ENCODE measurements around the gene LTF.
A peak's percentile ranks its signal among the peaks of the same experiment; 100 is the strongest.

Gene LTF

GRCh38 chr3:46478341-46478740 is 13.6 kb upstream of the LTF start:
- H3K4me3 ChIP-seq (replicated peaks; ENCODE audit: low read depth, low read length) = no peak overlapping the region
- no peak for DNase-seq (ENCODE audit: low read depth)

GRCh38 chr3:46477756-46478155 is 13.1 kb upstream of the LTF start:
- H3K4me3 ChIP-seq (replicated peaks; ENCODE audit: low read depth, low read length) = no peak overlapping the region
- no peak for TF ChIP-seq CTCF (IDR thresholded peaks at IDR 0.05; ENCODE audit: low read length, missing control alignments)
- DNase-seq (ENCODE audit: low read depth) = no peak

More at GRCh38 chr3:46478341-46478740, 13.6 kb upstream of the LTF start:
- TF ChIP-seq CTCF (IDR thresholded peaks at IDR 0.05; ENCODE audit: low read length, missing control alignments) = no peak

GRCh38 chr3:46477145-46477544 is 12.4 kb upstream of the LTF start:
- no peak overlapping the region for H3K4me3 ChIP-seq (replicated peaks; ENCODE audit: low read depth, low read length)
- no peak for DNase-seq (ENCODE audit: low read depth)
- TF ChIP-seq CTCF (IDR thresholded peaks at IDR 0.05; ENCODE audit: low read length, missing control alignments) = no peak

- H3K4me3 ChIP-seq (replicated peaks; ENCODE audit: low read depth, low read length) = no peak overlapping the region
- DNase-seq (ENCODE audit: low read depth) = no peak
- no peak for TF ChIP-seq CTCF (IDR thresholded peaks at IDR 0.05; ENCODE audit: low read length, missing control alignments)
Measured at GRCh38 chr3:46472736-46473135, 8.0 kb upstream of the LTF start.

DNA sequence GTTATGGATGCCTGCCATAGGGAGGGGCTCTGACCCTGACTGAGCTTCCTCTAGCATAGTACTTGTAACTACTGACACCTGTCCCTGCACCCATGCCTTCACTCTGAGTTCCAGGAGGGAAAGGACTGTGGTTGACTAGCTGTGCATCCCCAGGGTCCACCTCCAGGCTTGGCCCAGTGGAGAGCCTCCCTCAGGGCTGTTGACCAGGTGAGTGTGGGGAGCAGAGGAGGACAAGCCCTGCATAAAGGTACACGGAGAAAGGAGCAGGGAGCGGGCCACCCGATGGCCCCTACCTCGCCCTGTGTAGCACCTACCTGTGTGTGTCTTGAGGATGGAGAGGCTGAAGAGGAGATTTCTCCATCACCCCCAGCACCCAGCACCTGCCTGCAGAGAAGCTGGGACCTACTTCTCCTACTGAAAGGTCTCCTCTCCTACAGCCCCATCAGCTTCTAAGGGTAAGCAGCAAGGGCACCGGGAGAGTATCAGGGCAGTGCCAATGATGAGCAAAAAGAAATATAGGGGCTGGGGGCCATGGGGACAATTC is 6.7 kb upstream of the LTF start:
- no peak overlapping the region for H3K4me3 ChIP-seq (replicated peaks; ENCODE audit: low read depth, low read length)
- no peak for DNase-seq (ENCODE audit: low read depth)
- TF ChIP-seq CTCF (IDR thresholded peaks at IDR 0.05; ENCODE audit: low read length, missing control alignments) = no peak

- no peak for TF ChIP-seq CTCF (IDR thresholded peaks at IDR 0.05; ENCODE audit: low read length, missing control alignments)
- DNase-seq (ENCODE audit: low read depth) = no peak
- H3K4me3 ChIP-seq (replicated peaks; ENCODE audit: low read depth, low read length) = no peak overlapping the region
Measured at GRCh38 chr3:46470831-46471230, 6.1 kb upstream of the LTF start.

- peak; percentile 14 for DNase-seq (ENCODE audit: low read depth)
- TF ChIP-seq CTCF (IDR thresholded peaks at IDR 0.05; ENCODE audit: low read length, missing control alignments) = no peak
- H3K4me3 ChIP-seq (replicated peaks; ENCODE audit: low read depth, low read length) = no peak overlapping the region
Measured at GRCh38 chr3:46469680-46470357, 5.1 kb upstream of the LTF start.

Measured in fibroblast of pulmonary artery (primary cell).